CD14-positive monocyte (primary cell): ENCODE data around the gene SHLD1. TPM values are rescaled to one million over a fixed set of nuclear protein-coding genes. Genes with fewer than 3 reads are reported as not detected.

Experiments used
- DNase-seq, 3 donors: peaks; one replicate each; pipeline ENCODE4 v3.0.0-alpha.2; 2011 to 2022
- H2AFZ ChIP-seq: 2 replicates; pipeline ENCODE4 v1.6.0; 2012; ENCODE audit warnings: mild to moderate bottlenecking, low read depth, low read length, inconsistent platforms; ENCODE audit not compliant: insufficient read depth, poor library complexity, severe bottlenecking
- H3K27ac ChIP-seq, 2 donors: 1 replicate in 1 of 2; 2 replicates in 1 of 2; pipeline ENCODE4 v1.5.1; 2012 to 2013; ENCODE audit warnings: low read length in 2 of 2, control low read depth in 1 of 2, inconsistent platforms in 1 of 2, low read depth in 1 of 2, mild to moderate bottlenecking in 1 of 2
- H3K27me3 ChIP-seq, 2 donors: one replicate each; pipeline versions ENCODE4 v1.6.0 to v1.6.1; 2011 to 2013; ENCODE audit warnings: low read length in 2 of 2; ENCODE audit not compliant: control insufficient read depth in 2 of 2, insufficient read depth in 2 of 2
- H3K36me3 ChIP-seq, 2 donors: replicated peaks in 1 of 2; 1 replicate in 1 of 2; 2 replicates in 1 of 2; pipeline versions ENCODE4 v1.5.1 to v1.6.1; 2012 to 2013; ENCODE audit warnings: low read length in 2 of 2, control low read depth in 1 of 2, inconsistent platforms in 1 of 2, mild to moderate bottlenecking in 1 of 2; ENCODE audit not compliant: insufficient read depth in 2 of 2, control insufficient read depth in 1 of 2
- H3K4me1 ChIP-seq, 2 donors: 1 replicate in 1 of 2; 2 replicates in 1 of 2; pipeline versions ENCODE4 v1.5.1 to v1.6.1; 2012 to 2013; ENCODE audit warnings: low read length in 2 of 2, control low read depth in 1 of 2, inconsistent platforms in 1 of 2, mild to moderate bottlenecking in 1 of 2, moderate library complexity in 1 of 2; ENCODE audit not compliant: insufficient read depth in 2 of 2, control insufficient read depth in 1 of 2
- H3K4me2 ChIP-seq: replicated peaks from 2 replicates; pipeline ENCODE3; 2012; ENCODE audit warnings: low read length, moderate library complexity, mild to moderate bottlenecking; ENCODE audit not compliant: poor library complexity, severe bottlenecking; ENCODE audit errors: extremely low read depth
- H3K4me3 ChIP-seq, 3 experiments: fragments of 200-600 bp in 1 of 3; sonication (generic) in 1 of 3; replicated peaks in 1 of 3; 1 replicate in 2 of 3; 2 replicates in 1 of 3; pipeline ENCODE4 v1.5.1; 2011 to 2013; ENCODE audit warnings: low read length in 3 of 3, mild to moderate bottlenecking in 3 of 3, control low read depth in 2 of 3, low read depth in 2 of 3, inconsistent platforms in 1 of 3, moderate library complexity in 1 of 3
- H3K79me2 ChIP-seq: 2 replicates; pipeline ENCODE4 v1.6.0; 2012; ENCODE audit warnings: mild to moderate bottlenecking, control low read depth, inconsistent platforms, low read length, moderate library complexity; ENCODE audit not compliant: insufficient read depth
- H3K9ac ChIP-seq: 2 replicates; pipeline ENCODE4 v1.6.0; 2017; ENCODE audit warnings: low read length, mild to moderate bottlenecking; ENCODE audit not compliant: insufficient read depth, poor library complexity, severe bottlenecking
- H3K9me3 ChIP-seq, 2 donors: replicated peaks in 1 of 2; 1 replicate in 1 of 2; 2 replicates in 1 of 2; pipeline versions ENCODE4 v1.5.1 to v1.6.1; 2012 to 2013; ENCODE audit warnings: low read length in 2 of 2, control low read depth in 1 of 2; ENCODE audit not compliant: control insufficient read depth in 1 of 2, insufficient read depth in 1 of 2
- H4K20me1 ChIP-seq: 2 replicates; pipeline ENCODE4 v1.6.0; 2012; ENCODE audit warnings: mild to moderate bottlenecking, low read length, control low read depth, moderate library complexity; ENCODE audit not compliant: insufficient read depth
- H3K27ac Mint-ChIP-seq, 7 donors: one replicate each; pipeline ENCODE4 v1.8.0; 2020; ENCODE audit warnings: mild to moderate bottlenecking in 7 of 7, mixed read lengths in 7 of 7, moderate library complexity in 6 of 7, inconsistent platforms in 2 of 7
- H3K27me3 Mint-ChIP-seq, 3 donors: one replicate each; pipeline ENCODE4 v1.8.0; 2021 to 2022; ENCODE audit warnings: low read depth in 3 of 3, mild to moderate bottlenecking in 3 of 3, mixed read lengths in 3 of 3, moderate library complexity in 3 of 3, inconsistent platforms in 1 of 3
- H3K36me3 Mint-ChIP-seq, 2 donors: one replicate each; pipeline ENCODE4 v1.8.0; 2020; ENCODE audit warnings: mixed read lengths in 2 of 2, inconsistent platforms in 1 of 2, mild to moderate bottlenecking in 1 of 2
- H3K4me1 Mint-ChIP-seq: one replicate; pipeline ENCODE4 v1.8.0; 2020; ENCODE audit warnings: mild to moderate bottlenecking, mixed read lengths
- H3K4me3 Mint-ChIP-seq, 2 donors: one replicate each; pipeline ENCODE4 v1.8.0; 2020; ENCODE audit warnings: mild to moderate bottlenecking in 2 of 2, mixed read lengths in 2 of 2, moderate library complexity in 1 of 2
- H3K9me3 Mint-ChIP-seq, 7 donors: one replicate each; pipeline ENCODE4 v1.8.0; 2020 to 2022; ENCODE audit warnings: mixed read lengths in 7 of 7, mild to moderate bottlenecking in 6 of 7, moderate library complexity in 6 of 7, inconsistent platforms in 2 of 7
- CTCF ChIP-seq: fragments of 200-600 bp; IDR thresholded peaks from one replicate; pipeline ENCODE4 v1.8.0; 2022; ENCODE audit warnings: antibody characterized with exemption, mild to moderate bottlenecking
- WGBS: methylation state at CpG from one replicate; pipeline ENCODE4 v1.1.5; 2013; ENCODE audit warnings: missing lambda C conversion rate; ENCODE audit not compliant: insufficient coverage; 5-methylcytosine and 5-hydroxymethylcytosine counted together
- intact Hi-C, 2 donors: fragments of 100-400 bp; cut with micrococcal nuclease; formaldehyde crosslinking; loops; one replicate each; pipeline versions ENCODE4 v1.15.0 to v1.15.1; 2023
- polyA plus RNA-seq, 3 donors: library from polyadenylated mRNA; depleted of rRNA in 1 of 3; unstranded in 2 of 3; stranded (reverse) in 1 of 3; fragments of 300-500 nt in 2 of 3; fragments of >200 nt in 1 of 3; fragmentation: Illumina TruSeq in 2 of 3; gene quantifications; 1 replicate in 2 of 3; 2 replicates in 1 of 3; pipeline ENCODE4 v1.2.3, GENCODE V29; 2012 to 2021

The SHLD1 gene
- polyA plus RNA-seq, 3 donors: 8.3 to 12.7 (median 11.5) TPM

DNA sequence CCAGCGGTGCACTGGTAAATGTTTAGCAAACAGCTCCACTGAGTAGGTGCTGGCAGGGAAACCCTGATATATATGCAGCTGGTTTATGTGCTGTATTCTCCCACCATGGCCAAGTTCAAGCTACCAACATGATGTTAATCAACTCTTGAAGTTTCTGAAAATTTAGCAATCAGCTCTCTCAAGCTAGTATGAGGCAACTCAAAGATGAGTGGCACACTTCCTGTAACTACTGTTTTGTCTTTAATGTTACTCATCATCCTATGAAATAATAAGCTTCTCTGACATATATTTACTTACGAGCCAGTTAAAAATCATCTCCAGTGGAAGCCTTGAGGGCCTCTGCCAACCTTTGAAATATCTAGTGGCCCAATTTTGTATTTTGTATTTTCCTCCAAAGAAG, 145.4 kb downstream of the SHLD1 start:
- Histone ChIP-seq H3K9ac (no peak overlapping the region), H3K4me1 (peaks cover 8 to 13% of the 10 kb centered on the region in 2 donors), H2AFZ (no peak overlapping the region), H4K20me1 (no peaks in the 10 kb centered on the region), H3K27ac (no peak overlapping the region), H3K4me3 (no peak overlapping the region), H3K79me2 (no peaks in the 10 kb centered on the region), H3K27me3 (peaks cover 0 to 3% of the 10 kb centered on the region in 2 donors), H3K9me3 (no peaks in the 10 kb centered on the region), H3K36me3 (no peaks in the 10 kb centered on the region), H3K4me2 (peak overlapping the region; percentile 5)
- Mint-ChIP-seq H3K4me3 (no peak overlapping the region), H3K4me1 (peaks cover 15% of the 10 kb centered on the region), H3K27ac (no peak overlapping the region), H3K9me3 (peaks cover 0 to 10% (median 3%) of the 10 kb centered on the region in 7 donors), H3K27me3 (peaks cover 0 to 23% (median 4%) of the 10 kb centered on the region in 3 donors), H3K36me3 (no peaks in the 10 kb centered on the region)
- peak; percentile 45 to 82 (median 66) for DNase-seq
- WGBS: no CpG with 5 or more reads among the region's 2 CpGs
- no peak for TF ChIP-seq CTCF
- intact Hi-C loops: no loop called here

- Histone ChIP-seq H3K27ac (no peak overlapping the region), H3K4me3 (no peak overlapping the region), H3K9ac (no peak overlapping the region), H3K36me3 (no peaks in the 10 kb centered on the region), H3K9me3 (no peaks in the 10 kb centered on the region), H2AFZ (no peak overlapping the region), H3K4me1 (peaks cover 8 to 13% of the 10 kb centered on the region in 2 donors), H3K79me2 (no peaks in the 10 kb centered on the region), H3K27me3 (peaks cover 0 to 3% of the 10 kb centered on the region in 2 donors), H4K20me1 (no peaks in the 10 kb centered on the region), H3K4me2 (no peak overlapping the region)
- Mint-ChIP-seq H3K4me3 (no peak overlapping the region), H3K27me3 (peaks cover 2 to 22% (median 4%) of the 10 kb centered on the region in 3 donors), H3K4me1 (peaks cover 15% of the 10 kb centered on the region), H3K9me3 (peaks cover 0 to 10% (median 2%) of the 10 kb centered on the region in 7 donors), H3K27ac (no peak overlapping the region), H3K36me3 (no peaks in the 10 kb centered on the region)
- TF ChIP-seq CTCF: no peak
- DNase-seq: no peak
- intact Hi-C loops: no loop called here
- WGBS: no CpG with 5 or more reads among the region's 1 CpG
These were observed 149.2 kb downstream of the SHLD1 start for GRCh38 chr20:5899444-5899843.
